ENCODE measurements around the gene PDLIM3.
"Not testable (repeated sequence)": the region's sequence is repeated elsewhere in the genome, so short reads cannot be mapped to it uniquely, and the experiment has no call there.

Gene PDLIM3

GRCh38 chr4:185554365-185555126 lies 19.2 kb upstream of the PDLIM3 start:
- DNase-seq (ENCODE audit: low read depth in 2 of 2, low spot score in 1 of 2): no peak

GRCh38 chr4:185552254-185552653 lies 16.9 kb upstream of the PDLIM3 start:
- no peak for DNase-seq (ENCODE audit: low read depth in 2 of 2, low spot score in 1 of 2)

- DNase-seq (ENCODE audit: low read depth in 2 of 2, low spot score in 1 of 2): no peak
These were observed 15.6 kb upstream of the PDLIM3 start for GRCh38 chr4:185550933-185551332.

GRCh38 chr4:185549095-185549639 lies 13.9 kb upstream of the PDLIM3 start:
- DNase-seq (ENCODE audit: low read depth in 2 of 2, low spot score in 1 of 2): no peak

GRCh38 chr4:185548587-185548986 lies 13.3 kb upstream of the PDLIM3 start:
- no peak for DNase-seq (ENCODE audit: low read depth in 2 of 2, low spot score in 1 of 2)

- DNase-seq (ENCODE audit: low read depth in 2 of 2, low spot score in 1 of 2): no peak
These were observed 11.0 kb upstream of the PDLIM3 start for GRCh38 chr4:185546335-185546734.

- DNase-seq (ENCODE audit: low read depth in 2 of 2, low spot score in 1 of 2): no peak
These were observed 7.5 kb upstream of the PDLIM3 start for GRCh38 chr4:185542626-185543315.

GRCh38 chr4:185541251-185541727 lies 6.0 kb upstream of the PDLIM3 start:
- DNase-seq (ENCODE audit: low read depth in 2 of 2, low spot score in 1 of 2): no peak

- no peak for DNase-seq (ENCODE audit: low read depth in 2 of 2, low spot score in 1 of 2)
These were observed 5.3 kb upstream of the PDLIM3 start for GRCh38 chr4:185540487-185541120.

GRCh38 chr4:185540040-185540439 lies 4.7 kb upstream of the PDLIM3 start:
- DNase-seq (ENCODE audit: low read depth in 2 of 2, low spot score in 1 of 2): no peak

- DNase-seq (ENCODE audit: low read depth in 2 of 2, low spot score in 1 of 2): no peak
These were observed 3.5 kb upstream of the PDLIM3 start for GRCh38 chr4:185538806-185539205.

- DNase-seq (ENCODE audit: low read depth in 2 of 2, low spot score in 1 of 2): no peak
These were observed 1.1 kb upstream of the PDLIM3 start for GRCh38 chr4:185536411-185536709.

- no peak for DNase-seq (ENCODE audit: low read depth in 2 of 2, low spot score in 1 of 2)
These were observed 504 bp upstream of the PDLIM3 start for GRCh38 chr4:185535612-185536410.

GRCh38 chr4:185534511-185534865 lies 819 bp downstream of the PDLIM3 start:
- DNase-seq (ENCODE audit: low read depth in 2 of 2, low spot score in 1 of 2): no peak

GRCh38 chr4:185532795-185533324 lies 2.4 kb downstream of the PDLIM3 start:
- no peak for DNase-seq (ENCODE audit: low read depth in 2 of 2, low spot score in 1 of 2)

GRCh38 chr4:185532293-185532692 lies 3.0 kb downstream of the PDLIM3 start:
- DNase-seq (ENCODE audit: low read depth in 2 of 2, low spot score in 1 of 2): no peak

GRCh38 chr4:185531654-185532053 lies 3.7 kb downstream of the PDLIM3 start:
- DNase-seq (ENCODE audit: low read depth in 2 of 2, low spot score in 1 of 2): not testable (repeated sequence)

GRCh38 chr4:185529413-185529812 lies 5.9 kb downstream of the PDLIM3 start:
- no peak for DNase-seq (ENCODE audit: low read depth in 2 of 2, low spot score in 1 of 2)

GRCh38 chr4:185524888-185525863 lies 10.1 kb downstream of the PDLIM3 start:
- DNase-seq (ENCODE audit: low read depth in 2 of 2, low spot score in 1 of 2): no peak

- DNase-seq (ENCODE audit: low read depth in 2 of 2, low spot score in 1 of 2): no peak
These were observed 11.4 kb downstream of the PDLIM3 start for GRCh38 chr4:185523862-185524261.

Measured in stimulated activated CD8-positive, alpha-beta memory T cell treated with anti-CD3 and anti-CD28 coated beads, Interleukin-4, amount 100 ng/mL, for 4 hours (primary cell).